Measurements from ENCODE around the gene VPREB3.

GRCh38 chr22:23778577-23778900 lies 24.3 kb upstream of the VPREB3 start:
- TF ChIP-seq, protein P1, sequence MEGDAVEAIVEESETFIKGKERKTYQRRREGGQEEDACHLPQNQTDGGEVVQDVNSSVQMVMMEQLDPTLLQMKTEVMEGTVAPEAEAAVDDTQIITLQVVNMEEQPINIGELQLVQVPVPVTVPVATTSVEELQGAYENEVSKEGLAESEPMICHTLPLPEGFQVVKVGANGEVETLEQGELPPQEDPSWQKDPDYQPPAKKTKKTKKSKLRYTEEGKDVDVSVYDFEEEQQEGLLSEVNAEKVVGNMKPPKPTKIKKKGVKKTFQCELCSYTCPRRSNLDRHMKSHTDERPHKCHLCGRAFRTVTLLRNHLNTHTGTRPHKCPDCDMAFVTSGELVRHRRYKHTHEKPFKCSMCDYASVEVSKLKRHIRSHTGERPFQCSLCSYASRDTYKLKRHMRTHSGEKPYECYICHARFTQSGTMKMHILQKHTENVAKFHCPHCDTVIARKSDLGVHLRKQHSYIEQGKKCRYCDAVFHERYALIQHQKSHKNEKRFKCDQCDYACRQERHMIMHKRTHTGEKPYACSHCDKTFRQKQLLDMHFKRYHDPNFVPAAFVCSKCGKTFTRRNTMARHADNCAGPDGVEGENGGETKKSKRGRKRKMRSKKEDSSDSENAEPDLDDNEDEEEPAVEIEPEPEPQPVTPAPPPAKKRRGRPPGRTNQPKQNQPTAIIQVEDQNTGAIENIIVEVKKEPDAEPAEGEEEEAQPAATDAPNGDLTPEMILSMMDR (IDR thresholded peaks at IDR 0.05; ENCODE audit: low read length) = no peak
- no peak for TF ChIP-seq EZH2 (IDR thresholded peaks at IDR 0.05; ENCODE audit: borderline replicate concordance, low read length)
